Hepatocyte (in vitro differentiated cells): ENCODE measurements around the gene CDK5RAP1.

Experiments
- CTCF ChIP-seq: fragments of 200-600 bp; sonication (generic); IDR thresholded peaks from 2 replicates; pipeline ENCODE4 v1.5.1; 2016; ENCODE audit warnings: antibody characterized with exemption, mild to moderate bottlenecking; ENCODE audit not compliant: poor library complexity
- EZH2 ChIP-seq: fragments of 200-600 bp; sonication (generic); IDR thresholded peaks from 2 replicates; pipeline ENCODE4 v1.6.1; 2016; ENCODE audit warnings: antibody characterized with exemption, mild to moderate bottlenecking, borderline replicate concordance

GRCh38 chr20:33404281-33404680, 3.0 kb upstream of the CDK5RAP1 start:
- no peak for TF ChIP-seq CTCF
- no peak for TF ChIP-seq EZH2
